Mucosa of descending colon (tissue), 3 donors: ENCODE results near the gene RMI2. TPM values are rescaled to one million over a fixed set of nuclear protein-coding genes. Genes with fewer than 3 reads are reported as not detected.

Experiments used
- ATAC-seq: fragments of 200-7000 bp; cut with Tn5 transposase; one replicate; pipeline ENCODE4 v1.9.1; 2020; ENCODE audit warnings: mild to moderate bottlenecking, moderate library complexity
- DNase-seq, 3 donors: peaks; one replicate each; pipeline ENCODE4 v3.0.0-alpha.2; 2020
- H3K36me3 ChIP-seq: fragments of 200-600 bp; one replicate; pipeline ENCODE4 v1.8.0; 2021; ENCODE audit warnings: low read depth, mild to moderate bottlenecking
- H3K4me1 ChIP-seq: fragments of 200-600 bp; one replicate; pipeline ENCODE4 v1.8.0; 2021; ENCODE audit warnings: low read depth, mild to moderate bottlenecking
- H3K4me3 ChIP-seq: fragments of 200-600 bp; one replicate; pipeline ENCODE4 v1.8.0; 2021; ENCODE audit warnings: mild to moderate bottlenecking
- H3K9me3 ChIP-seq: fragments of 200-600 bp; one replicate; pipeline ENCODE4 v1.8.0; 2021; ENCODE audit warnings: mild to moderate bottlenecking
- intact Hi-C, 2 donors: fragments of 100-400 bp; cut with DNase I in 1 of 2; cut with micrococcal nuclease in 1 of 2; formaldehyde crosslinking; loops; one replicate each; pipeline versions ENCODE4 v1.11.0 to v1.11.1; 2022; cut with DNase I, micrococcal nuclease
- total RNA-seq, 3 donors: library from RNA; stranded (reverse); fragmentation: NEBNext Ultra II Directional in 2 of 3; extraction: Animal tissue kit (Norgen Biotek cat#: 25700) in 2 of 3; gene quantifications; one replicate each; pipeline versions ENCODE4 v1.2.1 to v1.2.4, GENCODE V29; 2021 to 2023
- TF ChIP-seq, protein P1 (sequence below): fragments of 200-600 bp; IDR thresholded peaks from one replicate; pipeline ENCODE4 v1.8.0; 2022; ENCODE audit warnings: antibody characterized with exemption, mild to moderate bottlenecking
- donor health status: DM: no; HTN: no; CAD: no; lungs with moderate emphysema.
- donor health status: DM: no; HTN: no; CAD: no.
- donor health status: DM: no; HTN: yes; CAD: no.

Gene RMI2
- total RNA-seq, 3 donors from 2014 or later, result 2.1 to 12.1 (median 7.0) TPM

DNA sequence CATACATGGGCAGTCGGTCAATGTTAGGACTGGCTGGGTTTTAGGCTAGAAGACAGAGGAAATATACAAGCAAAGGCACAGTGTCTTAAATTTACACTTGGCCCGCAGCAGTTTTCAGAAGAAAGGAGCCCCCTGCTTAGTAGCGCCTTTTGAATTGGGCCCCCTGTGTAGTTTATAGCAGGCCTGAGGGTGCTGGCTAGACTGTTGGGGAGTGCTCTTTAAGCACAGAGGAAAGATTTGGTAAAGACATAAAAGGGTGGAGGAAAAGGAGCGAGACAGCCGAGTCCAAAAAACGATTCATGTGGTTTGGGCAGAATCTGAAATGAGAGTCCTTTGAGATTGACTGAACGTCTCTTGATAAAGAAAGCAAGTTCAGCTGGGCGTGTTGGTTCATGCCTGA is 10.6 kb downstream of the RMI2 start:
- Histone ChIP-seq H3K9me3 (no peaks in the 10 kb centered on the region), H3K36me3 (no peaks in the 10 kb centered on the region), H3K4me3 (no peak overlapping the region), H3K4me1 (peaks cover 6% of the 10 kb centered on the region)
- DNase-seq, result no peak
- ATAC-seq, result no peak
- intact Hi-C loops, result loop anchor here (2.0 to 10.0 kb wide), 3 partner anchors 91 to 389 kb away; partner anchors contain the start of gene TNP2 (in 1 of the 2)
- TF ChIP-seq, protein P1, sequence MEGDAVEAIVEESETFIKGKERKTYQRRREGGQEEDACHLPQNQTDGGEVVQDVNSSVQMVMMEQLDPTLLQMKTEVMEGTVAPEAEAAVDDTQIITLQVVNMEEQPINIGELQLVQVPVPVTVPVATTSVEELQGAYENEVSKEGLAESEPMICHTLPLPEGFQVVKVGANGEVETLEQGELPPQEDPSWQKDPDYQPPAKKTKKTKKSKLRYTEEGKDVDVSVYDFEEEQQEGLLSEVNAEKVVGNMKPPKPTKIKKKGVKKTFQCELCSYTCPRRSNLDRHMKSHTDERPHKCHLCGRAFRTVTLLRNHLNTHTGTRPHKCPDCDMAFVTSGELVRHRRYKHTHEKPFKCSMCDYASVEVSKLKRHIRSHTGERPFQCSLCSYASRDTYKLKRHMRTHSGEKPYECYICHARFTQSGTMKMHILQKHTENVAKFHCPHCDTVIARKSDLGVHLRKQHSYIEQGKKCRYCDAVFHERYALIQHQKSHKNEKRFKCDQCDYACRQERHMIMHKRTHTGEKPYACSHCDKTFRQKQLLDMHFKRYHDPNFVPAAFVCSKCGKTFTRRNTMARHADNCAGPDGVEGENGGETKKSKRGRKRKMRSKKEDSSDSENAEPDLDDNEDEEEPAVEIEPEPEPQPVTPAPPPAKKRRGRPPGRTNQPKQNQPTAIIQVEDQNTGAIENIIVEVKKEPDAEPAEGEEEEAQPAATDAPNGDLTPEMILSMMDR, result no peak

DNA sequence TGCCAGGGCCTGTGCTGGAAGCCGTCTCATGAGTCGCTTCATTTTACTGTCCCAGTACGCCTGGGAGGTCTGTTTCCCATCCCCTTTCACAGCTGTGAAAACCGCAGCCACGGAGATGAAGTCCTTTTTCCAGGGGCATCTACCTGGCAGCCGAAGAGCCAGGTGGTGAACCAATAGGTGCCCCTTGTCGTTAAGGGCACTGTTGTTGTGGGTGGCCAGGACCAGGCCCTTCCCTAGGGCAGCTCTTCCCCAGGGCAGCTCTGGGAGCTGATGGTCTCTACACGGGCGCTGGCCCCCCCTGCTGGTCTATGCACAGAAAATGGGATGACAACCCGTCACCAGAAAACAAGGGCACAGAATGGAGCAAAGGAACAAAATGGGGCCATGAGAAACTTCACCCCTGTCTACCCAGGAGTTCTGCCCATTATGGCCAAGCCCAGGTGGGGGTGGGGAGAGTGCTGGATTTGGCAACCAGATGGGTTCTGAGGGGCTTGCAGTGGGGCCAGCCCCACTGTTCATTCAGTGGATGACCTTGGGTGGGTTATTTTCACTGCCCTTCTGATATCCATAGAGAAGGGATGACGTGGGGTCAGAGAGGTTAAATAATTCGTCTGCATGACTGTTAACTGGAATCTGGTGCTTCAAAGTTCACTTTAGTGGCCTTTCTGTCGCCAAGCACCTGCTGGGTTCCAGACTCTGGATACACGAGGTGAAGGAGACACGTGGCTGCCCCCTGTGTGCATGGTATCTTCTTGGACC is 11.5 kb downstream of the RMI2 start:
- Histone ChIP-seq H3K36me3 (no peaks in the 10 kb centered on the region), H3K4me1 (peaks cover 6% of the 10 kb centered on the region), H3K4me3 (no peak overlapping the region), H3K9me3 (no peaks in the 10 kb centered on the region)
- peak; percentile 84 for ATAC-seq
- DNase-seq, result peak; percentile 74 to 86 (median 83)
- intact Hi-C loops, result loop anchor here (2.0 to 10.0 kb wide), 3 partner anchors 92 to 389 kb away; partner anchors contain the start of gene TNP2 (in 1 of the 2)
- TF ChIP-seq, protein P1, result peak; percentile 23

DNA sequence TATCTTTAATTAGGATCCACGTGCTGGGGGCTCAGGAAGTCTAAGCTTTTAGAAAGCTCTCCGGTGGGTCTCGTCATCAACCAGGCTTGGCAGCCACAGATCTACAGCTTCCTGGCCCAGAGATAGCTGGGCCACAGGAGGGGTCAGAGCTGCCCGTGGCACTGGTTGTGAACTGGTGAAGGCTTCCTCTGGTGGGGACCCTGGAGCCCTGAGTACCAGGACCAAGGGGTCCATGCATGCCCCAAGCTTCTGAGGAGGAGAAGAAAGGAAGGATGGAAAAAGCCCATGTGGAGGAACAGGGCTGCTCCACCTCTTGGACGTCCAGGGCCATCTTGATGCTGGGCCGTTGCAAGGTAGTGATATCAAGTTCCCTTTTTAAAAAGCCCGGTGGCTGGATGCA is 13.3 kb downstream of the RMI2 start:
- Histone ChIP-seq H3K4me3 (no peak overlapping the region), H3K9me3 (no peaks in the 10 kb centered on the region), H3K36me3 (no peaks in the 10 kb centered on the region), H3K4me1 (peaks cover 6% of the 10 kb centered on the region)
- intact Hi-C loops, result loop anchor here (5.0 to 10.0 kb wide), 2 partner anchors 94 to 391 kb away; partner anchors contain the start of gene TNP2 (in 1 of the 2)
- ATAC-seq (no peak), DNase-seq (no peak)
- TF ChIP-seq, protein P1, result no peak

DNA sequence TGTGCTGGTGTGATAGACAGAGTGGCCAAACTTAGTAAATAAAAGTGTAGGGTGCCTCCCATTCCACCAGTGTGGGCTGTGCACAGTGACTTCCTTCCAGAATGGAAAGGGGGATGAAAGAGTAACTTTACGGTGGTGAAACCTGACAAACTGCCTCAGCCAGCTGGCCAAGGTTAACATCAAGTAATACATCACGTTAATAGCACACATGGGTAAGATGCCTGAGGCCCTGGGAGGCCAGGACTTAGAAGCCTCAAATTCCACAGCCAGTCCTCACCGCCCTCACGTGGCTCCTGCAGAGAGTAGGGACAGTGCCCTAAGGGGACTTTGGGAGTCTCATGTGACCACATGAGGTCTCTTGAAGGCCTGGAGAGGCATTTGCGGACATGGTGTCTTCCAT is 14.1 kb downstream of the RMI2 start:
- no peaks in the 10 kb centered on the region for H3K9me3 ChIP-seq
- DNase-seq (no peak), ATAC-seq (no peak)
- no peak overlapping the region for H3K4me3 ChIP-seq
- intact Hi-C loops, result loop anchor here (5.0 to 10.0 kb wide), 2 partner anchors 95 to 392 kb away; partner anchors contain the start of gene TNP2 (in 1 of the 2)
- TF ChIP-seq, protein P1, result no peak
- peaks cover 6% of the 10 kb centered on the region for H3K4me1 ChIP-seq
- H3K36me3 ChIP-seq, result no peaks in the 10 kb centered on the region

- DNase-seq (no peak), ATAC-seq (no peak)
- no peaks in the 10 kb centered on the region for H3K4me1 ChIP-seq
- no peaks in the 10 kb centered on the region for H3K36me3 ChIP-seq
- H3K9me3 ChIP-seq, result no peaks in the 10 kb centered on the region
- H3K4me3 ChIP-seq, result no peak overlapping the region
- TF ChIP-seq, protein P1, result no peak
- intact Hi-C loops, result no loop called here
These were observed 15.5 kb downstream of the RMI2 start for GRCh38 chr16:11360641-11361373.
